T-helper 17 cell (primary cell): ENCODE measurements around the gene CREG2. TPM values are rescaled to one million over a fixed set of nuclear protein-coding genes. Genes with fewer than 3 reads are reported as not detected.
"Not testable (repeated sequence)": the region's sequence is repeated elsewhere in the genome, so short reads cannot be mapped to it uniquely, and the experiment has no call there.

ENCODE experiments used
- ATAC-seq: fragments of 150-1000 bp; cut with Tn5 transposase; 2 replicates; pipeline ENCODE4 v1.10.0; 2021; ENCODE audit warnings: mild to moderate bottlenecking, moderate library complexity
- DNase-seq, 3 donors: peaks; one replicate each; pipeline versions ENCODE4 v3.0.0 to v3.0.0-alpha.2; 2020 to 2021
- H3K9me3 ChIP-seq: one replicate; pipeline ENCODE4 v1.7.0; 2013; ENCODE audit warnings: low read length, mild to moderate bottlenecking; ENCODE audit not compliant: control insufficient read depth, poor library complexity, severe bottlenecking
- H3K27ac Mint-ChIP-seq: one replicate; pipeline ENCODE4 v1.8.0; 2022; ENCODE audit warnings: mild to moderate bottlenecking, moderate library complexity, mixed read lengths
- H3K27me3 Mint-ChIP-seq: one replicate; pipeline ENCODE4 v1.8.0; 2022; ENCODE audit warnings: mixed read lengths
- H3K36me3 Mint-ChIP-seq: one replicate; pipeline ENCODE4 v1.8.0; 2022; ENCODE audit warnings: low read depth, mixed read lengths
- H3K4me1 Mint-ChIP-seq: one replicate; pipeline ENCODE4 v1.8.0; 2022; ENCODE audit warnings: mild to moderate bottlenecking, mixed read lengths
- H3K4me3 Mint-ChIP-seq: one replicate; pipeline ENCODE4 v1.8.0; 2022; ENCODE audit warnings: mild to moderate bottlenecking, moderate library complexity, mixed read lengths
- total RNA-seq, 4 donors: library from RNA in 2 of 4; stranded (reverse) in 2 of 4; gene quantifications; one replicate each; pipeline ENCODE4 v1.2.3 and lab custom pipeline; 2022 to 2026

Gene CREG2
- total RNA-seq, 2 donors from 2014 or later: 0.30 to 0.39 TPM

GRCh38 chr2:101360232-101360631 is 27.1 kb downstream of the CREG2 start:
- no peak for DNase-seq
- no peak for ATAC-seq
- Mint-ChIP-seq H3K27ac (peak overlapping the region; percentile 86), H3K36me3 (peaks cover 3% of the 10 kb centered on the region), H3K4me1 (peaks cover 25% of the 10 kb centered on the region), H3K27me3 (no peaks in the 10 kb centered on the region), H3K4me3 (no peak overlapping the region)
- H3K9me3 ChIP-seq: no peaks in the 10 kb centered on the region

- Mint-ChIP-seq H3K27me3 (no peaks in the 10 kb centered on the region), H3K36me3 (no peaks in the 10 kb centered on the region), H3K4me1 (peaks cover 25% of the 10 kb centered on the region), H3K27ac (no peak overlapping the region), H3K4me3 (no peak overlapping the region)
- no peak for DNase-seq
- H3K9me3 ChIP-seq: no peaks in the 10 kb centered on the region
- no peak for ATAC-seq
These were observed 27.8 kb downstream of the CREG2 start for GRCh38 chr2:101359410-101359954.

DNA sequence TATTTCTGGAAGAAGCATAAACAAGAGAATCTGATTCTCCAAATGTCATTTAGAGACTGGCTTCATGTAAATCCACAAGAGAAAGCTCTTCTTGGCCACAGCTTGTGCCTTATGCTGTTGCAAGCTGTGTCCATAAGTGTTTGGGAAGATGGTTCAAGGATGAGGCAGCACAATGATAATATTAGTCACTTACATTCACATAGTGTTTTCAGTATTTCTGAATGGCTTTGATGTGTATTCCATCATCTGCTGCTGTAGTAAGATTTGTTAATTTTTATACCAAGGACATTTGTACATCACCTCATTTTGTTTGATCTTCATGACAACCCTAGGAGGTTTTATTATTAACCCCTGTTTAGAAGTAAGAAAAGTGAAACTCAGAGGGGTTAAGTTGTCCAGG is 29.9 kb downstream of the CREG2 start:
- H3K36me3 Mint-ChIP-seq: no peaks in the 10 kb centered on the region

GRCh38 chr2:101356521-101356920 is 30.8 kb downstream of the CREG2 start:
- H3K4me3 Mint-ChIP-seq: no peak overlapping the region
- no peak for DNase-seq
- H3K27ac Mint-ChIP-seq: peak overlapping the region; percentile 68
- no peak for ATAC-seq
- no peaks in the 10 kb centered on the region for H3K9me3 ChIP-seq
- H3K36me3 Mint-ChIP-seq: no peaks in the 10 kb centered on the region
- peaks cover 14% of the 10 kb centered on the region for H3K4me1 Mint-ChIP-seq
- H3K27me3 Mint-ChIP-seq: no peaks in the 10 kb centered on the region

More for the DNA sequence above, 29.9 kb downstream of the CREG2 start:
- ATAC-seq: no peak
- Mint-ChIP-seq H3K27ac (no peak overlapping the region), H3K4me3 (no peak overlapping the region), H3K4me1 (peaks cover 21% of the 10 kb centered on the region), H3K27me3 (no peaks in the 10 kb centered on the region)
- DNase-seq: no peak
- H3K9me3 ChIP-seq: no peaks in the 10 kb centered on the region

DNA sequence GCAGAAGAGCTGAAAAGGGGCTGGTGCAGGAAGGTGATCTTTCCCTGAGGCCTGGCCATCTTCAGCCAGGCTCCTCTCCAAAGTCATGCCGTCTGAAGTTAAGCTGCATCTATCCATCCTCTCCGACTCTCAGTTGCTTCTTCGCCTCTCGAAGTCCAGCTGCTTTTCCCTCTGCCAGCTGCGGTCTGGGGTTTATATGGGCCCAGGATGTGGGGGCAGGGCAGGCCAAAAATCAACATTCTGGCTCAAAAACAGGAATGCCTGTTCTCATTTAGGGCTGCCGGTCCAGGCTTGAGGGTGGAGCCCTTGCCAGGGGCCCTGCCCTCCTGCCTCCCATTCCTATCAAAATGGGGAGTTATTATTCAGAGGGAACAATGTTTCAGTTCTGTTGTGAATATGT is 31.2 kb downstream of the CREG2 start:
- Mint-ChIP-seq H3K4me1 (peaks cover 11% of the 10 kb centered on the region), H3K36me3 (no peaks in the 10 kb centered on the region), H3K4me3 (no peak overlapping the region), H3K27me3 (no peaks in the 10 kb centered on the region), H3K27ac (peak overlapping the region; percentile 68)
- H3K9me3 ChIP-seq: no peaks in the 10 kb centered on the region
- DNase-seq: no peak
- no peak for ATAC-seq

DNA sequence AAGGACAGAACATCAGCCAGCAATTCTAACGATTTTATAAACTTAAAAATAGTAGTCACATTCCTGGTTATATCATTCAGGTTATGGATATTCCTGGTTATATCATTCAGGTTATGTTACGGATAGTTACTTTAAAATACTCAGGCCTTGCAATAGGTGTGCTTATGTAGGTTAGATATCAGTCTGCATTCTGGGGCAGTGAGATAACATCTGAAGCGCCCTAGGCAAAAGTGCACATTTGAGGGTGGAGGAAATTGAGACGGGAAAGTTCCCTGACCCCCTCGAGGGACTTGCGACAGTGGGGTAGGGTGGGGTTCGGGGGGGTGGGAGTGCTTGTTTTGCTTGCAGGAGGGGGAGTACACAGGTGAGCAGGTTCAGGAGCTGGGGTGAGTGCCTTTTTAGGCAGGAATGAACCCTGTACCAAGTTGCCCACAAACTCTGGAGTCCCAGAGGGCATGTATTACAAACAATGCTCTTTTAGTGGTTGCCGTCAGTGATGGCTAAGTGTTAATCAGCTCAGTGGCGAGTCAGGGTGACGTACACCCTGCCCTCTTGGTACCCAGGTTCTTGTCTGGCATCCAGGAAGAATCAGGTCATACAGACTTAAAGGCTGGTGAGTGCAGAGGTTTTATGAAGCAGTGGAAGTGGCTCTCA is 31.8 kb downstream of the CREG2 start:
- H3K27me3 Mint-ChIP-seq: no peaks in the 10 kb centered on the region

GRCh38 chr2:101354420-101355311 is 32.6 kb downstream of the CREG2 start:
- Mint-ChIP-seq H3K4me3 (no peak overlapping the region), H3K4me1 (peaks cover 15% of the 10 kb centered on the region), H3K27ac (no peak overlapping the region), H3K27me3 (no peaks in the 10 kb centered on the region), H3K36me3 (no peaks in the 10 kb centered on the region)
- no peak for ATAC-seq
- DNase-seq: no peak
- H3K9me3 ChIP-seq: no peaks in the 10 kb centered on the region

More for the DNA sequence above, 31.8 kb downstream of the CREG2 start:
- DNase-seq: no peak
- no peaks in the 10 kb centered on the region for H3K9me3 ChIP-seq
- H3K4me3 Mint-ChIP-seq: no peak overlapping the region
- no peaks in the 10 kb centered on the region for H3K36me3 Mint-ChIP-seq
- ATAC-seq: no peak
- H3K27ac Mint-ChIP-seq: peak overlapping the region; percentile 68
- H3K4me1 Mint-ChIP-seq: peaks cover 13% of the 10 kb centered on the region

DNA sequence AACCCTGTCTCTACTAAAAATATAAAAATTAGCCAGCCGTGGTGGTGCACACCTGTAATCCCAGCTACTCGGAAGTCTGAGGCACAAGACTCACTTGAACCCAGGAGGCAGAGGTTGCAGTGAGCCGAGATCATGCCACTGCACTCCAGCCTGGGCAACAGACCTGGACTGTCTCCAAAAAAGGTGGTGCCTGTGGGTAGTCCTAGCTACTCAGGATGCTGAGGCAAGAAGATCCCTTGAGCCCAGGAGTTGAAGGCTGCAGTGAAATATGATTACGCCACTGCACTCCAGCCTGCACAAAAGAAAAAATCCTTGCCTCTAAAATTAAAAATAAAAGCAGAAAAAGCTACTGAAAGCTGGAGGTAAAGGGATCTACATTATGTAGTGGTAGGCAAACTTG is 34.7 kb downstream of the CREG2 start:
- not testable (repeated sequence) for H3K27ac Mint-ChIP-seq, H3K36me3 Mint-ChIP-seq, H3K27me3 Mint-ChIP-seq, DNase-seq, H3K4me3 Mint-ChIP-seq, H3K9me3 ChIP-seq, ATAC-seq
- peaks cover 17% of the 10 kb centered on the region for H3K4me1 Mint-ChIP-seq

GRCh38 chr2:101351207-101351606 is 36.1 kb downstream of the CREG2 start:
- DNase-seq (no peak), ATAC-seq (peak; percentile 71)
- Mint-ChIP-seq H3K4me3 (no peak overlapping the region), H3K27me3 (no peaks in the 10 kb centered on the region), H3K36me3 (no peaks in the 10 kb centered on the region), H3K27ac (peak overlapping the region; percentile 45), H3K4me1 (peaks cover 15% of the 10 kb centered on the region)
- H3K9me3 ChIP-seq: no peaks in the 10 kb centered on the region

- H3K27ac Mint-ChIP-seq: peak overlapping the region; percentile 45
- peak overlapping the region; percentile 73 for H3K4me3 Mint-ChIP-seq
- H3K27me3 Mint-ChIP-seq: no peaks in the 10 kb centered on the region
- H3K4me1 Mint-ChIP-seq: peaks cover 12% of the 10 kb centered on the region
- ATAC-seq (peak; percentile 78), DNase-seq (no peak)
- H3K9me3 ChIP-seq: no peaks in the 10 kb centered on the region
- H3K36me3 Mint-ChIP-seq: no peaks in the 10 kb centered on the region
These were observed 37.2 kb downstream of the CREG2 start for GRCh38 chr2:101349893-101350662.

GRCh38 chr2:101348883-101349282 is 38.4 kb downstream of the CREG2 start:
- Mint-ChIP-seq H3K36me3 (no peaks in the 10 kb centered on the region), H3K27ac (no peak overlapping the region)

GRCh38 chr2:101346909-101347308 is 40.4 kb downstream of the CREG2 start:
- DNase-seq (no peak), ATAC-seq (no peak)
- H3K4me3 Mint-ChIP-seq: no peak overlapping the region
- H3K9me3 ChIP-seq: no peaks in the 10 kb centered on the region
- H3K27me3 Mint-ChIP-seq: no peaks in the 10 kb centered on the region
- peaks cover 17% of the 10 kb centered on the region for H3K4me1 Mint-ChIP-seq
- no peaks in the 10 kb centered on the region for H3K36me3 Mint-ChIP-seq
- H3K27ac Mint-ChIP-seq: no peak overlapping the region

More at GRCh38 chr2:101348883-101349282, 38.4 kb downstream of the CREG2 start:
- DNase-seq (no peak), ATAC-seq (no peak)
- H3K27me3 Mint-ChIP-seq: no peaks in the 10 kb centered on the region
- H3K9me3 ChIP-seq: no peaks in the 10 kb centered on the region
- peaks cover 12% of the 10 kb centered on the region for H3K4me1 Mint-ChIP-seq
- no peak overlapping the region for H3K4me3 Mint-ChIP-seq

DNA sequence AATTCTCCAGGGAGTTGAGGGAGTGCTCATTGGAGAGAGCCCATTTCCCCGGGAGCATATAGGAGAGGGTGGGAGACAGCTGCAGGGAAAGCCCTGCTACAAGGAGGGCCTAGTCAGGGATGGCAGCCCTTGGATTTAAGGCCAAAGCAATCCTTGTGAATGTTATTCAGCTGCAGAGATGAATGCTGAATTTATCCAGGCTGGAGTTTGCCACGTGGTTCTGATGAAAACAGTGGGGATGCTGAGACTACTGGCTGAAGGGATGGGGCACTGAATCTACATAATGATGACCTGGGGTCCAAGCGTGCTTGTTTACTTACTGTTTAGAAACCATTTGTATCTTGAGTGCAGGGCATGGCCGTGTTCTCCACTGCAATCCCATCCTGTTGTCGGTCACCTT is 43.2 kb downstream of the CREG2 start:
- H3K36me3 Mint-ChIP-seq: no peaks in the 10 kb centered on the region
- H3K4me1 Mint-ChIP-seq: peaks cover 22% of the 10 kb centered on the region
- H3K27me3 Mint-ChIP-seq: no peaks in the 10 kb centered on the region
- H3K9me3 ChIP-seq: no peaks in the 10 kb centered on the region
- DNase-seq (no peak), ATAC-seq (no peak)
- no peak overlapping the region for H3K4me3 Mint-ChIP-seq
- H3K27ac Mint-ChIP-seq: no peak overlapping the region
